H7 (cell line): ENCODE measurements around the gene FOXN3. TPM values are rescaled to one million over a fixed set of nuclear protein-coding genes. Genes with fewer than 3 reads are reported as not detected.

Experiments
- DNase-seq: peaks from one replicate; pipeline ENCODE4 v3.0.0; 2012
- H3K27me3 ChIP-seq: 2 replicates; pipeline ENCODE4 v1.6.0; 2011; ENCODE audit warnings: mild to moderate bottlenecking, low read length; ENCODE audit not compliant: control insufficient read depth, insufficient read depth
- H3K36me3 ChIP-seq: replicated peaks from 2 replicates; pipeline ENCODE4 v1.5.1; 2011; ENCODE audit warnings: low read length; ENCODE audit not compliant: control insufficient read depth, insufficient read depth
- H3K4me3 ChIP-seq: 2 replicates; pipeline ENCODE4 v1.5.1; 2011; ENCODE audit warnings: low read depth, mild to moderate bottlenecking, control low read depth, low read length, moderate library complexity; ENCODE audit not compliant: insufficient read depth
- total RNA-seq: library from RNA; depleted of rRNA; stranded (reverse); fragments of >200 nt; shearing (Covaris generic); gene quantifications from 2 replicates; pipeline ENCODE4 v1.2.3, GENCODE V29; 2014

Gene FOXN3
- total RNA-seq, 1 experiment from 2014 or later: 64.6 TPM

DNA sequence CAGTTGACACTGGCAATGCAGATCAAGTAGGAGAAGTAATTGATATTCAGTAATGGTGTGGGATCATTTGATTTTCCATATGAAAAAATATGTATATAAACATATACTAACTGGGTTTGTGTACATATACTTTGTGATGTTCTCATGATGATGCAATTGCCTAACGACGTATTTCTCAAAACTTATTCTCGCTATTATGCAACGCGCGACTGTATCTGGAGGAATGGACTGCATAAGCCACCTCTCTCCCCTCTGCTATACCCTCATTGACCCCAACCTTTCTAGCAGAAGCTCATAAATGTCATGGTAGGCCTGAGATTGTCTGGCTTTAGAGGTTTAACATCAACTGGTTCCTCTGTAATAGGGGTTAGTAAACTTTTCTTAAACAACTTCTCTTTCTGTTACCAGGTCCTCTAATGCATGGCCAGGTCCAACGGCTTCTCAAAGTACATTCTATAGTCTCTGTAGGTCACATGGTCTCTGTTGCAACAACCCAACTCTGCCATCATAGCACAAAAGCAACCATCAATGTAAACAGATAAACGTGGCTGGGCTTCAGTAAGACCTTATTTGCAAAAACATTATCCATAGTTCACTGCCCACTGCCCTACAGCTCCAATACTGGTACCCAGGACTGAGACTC lies 59.3 kb downstream of the FOXN3 start:
- DNase-seq: no peak
- H3K27me3 ChIP-seq: no peaks in the 10 kb centered on the region

DNA sequence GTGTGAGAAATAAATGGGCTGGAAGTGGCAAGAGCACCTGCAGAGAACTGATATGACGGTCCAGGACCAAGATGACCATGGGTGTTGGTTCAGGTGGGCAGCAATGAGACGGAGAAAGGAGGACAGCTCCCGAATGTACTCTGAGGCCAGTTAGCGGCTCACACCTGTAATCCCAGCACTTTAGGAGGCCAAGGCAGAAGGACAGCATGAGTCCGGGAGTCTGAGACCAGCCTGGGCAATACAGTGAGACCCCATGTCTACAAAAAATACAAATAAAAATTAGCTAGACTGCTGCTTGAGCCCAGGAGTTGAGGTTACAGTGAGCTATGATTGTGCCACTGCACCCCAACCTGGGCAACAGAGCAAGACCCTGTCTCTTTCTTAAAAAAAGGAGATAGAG lies 60.1 kb downstream of the FOXN3 start:
- no peak for DNase-seq
- Histone ChIP-seq H3K36me3 (peaks cover 2% of the 10 kb centered on the region; the same call in 1 of the 2 replicates), H3K4me3 (no peak overlapping the region), H3K27me3 (no peaks in the 10 kb centered on the region)

More for the DNA sequence above, 59.3 kb downstream of the FOXN3 start:
- Histone ChIP-seq H3K36me3 (peaks cover 2% of the 10 kb centered on the region; the same call in 1 of the 2 replicates), H3K4me3 (no peak overlapping the region)

DNA sequence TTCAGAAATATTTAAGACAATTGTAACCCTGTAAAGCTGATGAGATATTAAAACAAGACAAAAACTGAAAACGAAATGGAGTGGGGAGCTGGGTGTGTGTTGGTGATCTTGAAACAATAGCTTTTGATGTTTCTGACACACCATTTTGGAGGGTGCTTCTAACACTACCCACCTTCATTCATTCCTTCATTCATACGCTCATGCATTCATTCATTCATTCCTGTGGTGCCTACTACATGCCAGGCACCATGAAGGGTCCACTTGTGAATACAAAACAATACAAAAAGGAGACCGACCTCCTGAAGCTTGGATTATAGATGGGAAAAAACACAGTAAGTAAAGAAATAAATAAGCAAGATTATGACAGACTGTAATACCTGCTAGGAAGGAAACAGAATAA lies 60.5 kb downstream of the FOXN3 start:
- no peak overlapping the region for H3K4me3 ChIP-seq
- DNase-seq: no peak
- peaks cover 2% of the 10 kb centered on the region; the same call in 1 of the 2 replicates for H3K36me3 ChIP-seq
- H3K27me3 ChIP-seq: no peaks in the 10 kb centered on the region

DNA sequence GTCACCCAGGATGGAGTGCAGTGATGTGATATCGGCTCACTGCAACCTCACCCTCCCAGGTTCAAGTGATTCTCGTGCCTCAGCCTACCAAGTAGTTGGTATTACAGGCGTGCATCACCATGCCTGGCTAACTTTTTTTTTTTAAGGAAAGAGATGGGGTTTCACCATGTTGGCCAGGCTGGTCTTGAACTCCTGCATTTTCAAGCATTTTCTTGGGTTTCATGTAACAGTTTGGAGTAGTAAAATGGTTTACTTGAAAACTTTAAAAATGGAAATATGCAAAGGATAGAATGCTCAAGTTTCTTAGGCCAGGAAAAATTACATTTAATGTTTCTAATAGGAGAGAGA lies 63.3 kb downstream of the FOXN3 start:
- Histone ChIP-seq H3K36me3 (peaks cover 3% of the 10 kb centered on the region), H3K27me3 (no peaks in the 10 kb centered on the region), H3K4me3 (no peak overlapping the region)
- DNase-seq: no peak

DNA sequence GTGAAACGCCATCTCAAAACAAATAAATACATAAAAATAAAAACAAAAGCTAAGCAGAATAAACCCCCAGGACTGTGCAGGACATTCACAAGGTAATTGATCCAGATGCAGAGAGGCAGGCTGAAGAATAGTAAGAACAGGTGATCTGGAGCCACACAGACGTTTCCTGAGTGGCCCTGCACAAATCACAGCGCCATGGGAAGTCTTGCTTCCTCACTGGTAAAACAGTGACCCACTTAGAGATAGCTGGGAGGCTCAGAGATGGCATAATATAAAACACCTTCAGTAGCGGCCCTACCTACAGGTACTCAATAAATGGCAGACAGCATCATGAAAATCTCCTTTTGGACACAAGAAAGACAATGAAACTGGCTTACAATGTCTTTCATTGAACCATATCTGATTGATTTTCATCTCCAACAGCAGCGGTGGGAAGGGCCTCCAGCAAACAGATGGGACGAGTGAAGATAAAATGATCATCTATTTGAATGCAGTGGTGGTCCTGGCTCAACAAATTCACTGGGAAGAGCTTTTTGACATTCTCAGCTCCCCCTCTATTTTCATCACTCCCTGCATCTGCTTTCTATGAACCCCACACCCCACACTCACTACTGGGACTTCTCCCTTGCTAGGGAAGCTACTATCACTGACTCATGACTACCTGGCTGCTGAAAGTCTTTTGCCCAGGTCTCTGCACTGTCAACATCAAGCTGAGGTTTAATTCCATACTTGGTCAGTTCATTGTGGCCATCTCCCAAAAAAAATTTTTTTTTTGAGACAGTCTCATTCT lies 63.9 kb downstream of the FOXN3 start:
- DNase-seq: no peak
- H3K27me3 ChIP-seq: no peaks in the 10 kb centered on the region
- H3K4me3 ChIP-seq: no peak overlapping the region

DNA sequence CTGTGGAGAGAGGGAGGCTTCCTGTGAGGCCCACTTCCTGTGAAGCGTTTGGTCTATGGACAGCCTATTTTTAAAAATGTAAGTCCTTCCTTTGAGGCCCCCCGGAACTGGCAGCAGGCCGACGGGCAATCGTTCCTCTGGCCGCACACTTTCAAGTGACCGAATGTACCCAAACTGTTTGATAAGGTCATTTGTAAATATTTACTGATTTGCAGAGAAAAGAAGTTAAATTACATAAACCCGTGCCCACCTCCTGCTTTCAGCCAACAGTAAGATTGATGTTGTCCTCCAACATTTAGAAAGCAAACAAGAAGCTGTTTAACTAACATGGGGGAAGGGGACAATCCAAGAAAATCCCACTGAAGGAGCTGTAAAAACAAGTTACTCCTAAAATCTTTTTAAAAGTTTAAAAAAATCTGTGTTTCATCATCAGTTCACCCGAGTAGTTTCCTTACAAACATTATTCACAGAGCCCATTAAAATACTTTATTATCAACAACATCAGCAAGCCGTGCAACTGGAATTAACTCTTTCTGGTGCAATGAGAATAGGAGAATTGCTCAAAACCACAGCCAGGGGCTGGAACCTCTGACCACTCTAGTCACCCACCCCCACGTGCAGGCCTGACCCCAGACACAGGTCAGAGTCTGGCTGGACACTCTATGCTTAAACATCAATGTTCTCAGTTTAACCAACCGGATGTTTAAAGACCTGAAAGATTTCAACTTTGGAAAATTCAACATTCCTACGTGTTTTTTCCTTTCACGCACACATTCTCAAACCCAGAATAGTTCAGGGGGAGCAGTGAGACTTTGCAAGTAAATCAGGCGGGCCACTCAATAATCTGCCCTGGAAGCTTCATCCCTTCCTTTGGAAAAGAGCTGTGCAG lies 65.3 kb downstream of the FOXN3 start:
- no peaks in the 10 kb centered on the region for H3K27me3 ChIP-seq
- no peak overlapping the region for H3K4me3 ChIP-seq
- H3K36me3 ChIP-seq: peaks cover 4% of the 10 kb centered on the region
- no peak for DNase-seq

More for the DNA sequence above, 63.9 kb downstream of the FOXN3 start:
- peaks cover 3% of the 10 kb centered on the region for H3K36me3 ChIP-seq

GRCh38 chr14:89351221-89351515 lies 65.9 kb downstream of the FOXN3 start:
- no peak overlapping the region for H3K4me3 ChIP-seq
- peaks cover 8% of the 10 kb centered on the region for H3K36me3 ChIP-seq
- DNase-seq: no peak
- no peaks in the 10 kb centered on the region for H3K27me3 ChIP-seq

GRCh38 chr14:89350152-89350551 lies 66.9 kb downstream of the FOXN3 start:
- DNase-seq: no peak
- no peak overlapping the region for H3K4me3 ChIP-seq
- H3K36me3 ChIP-seq: peaks cover 8% of the 10 kb centered on the region
- no peaks in the 10 kb centered on the region for H3K27me3 ChIP-seq

GRCh38 chr14:89349171-89350008 lies 67.6 kb downstream of the FOXN3 start:
- no peak overlapping the region for H3K4me3 ChIP-seq
- peak; percentile 70 for DNase-seq
- H3K27me3 ChIP-seq: no peaks in the 10 kb centered on the region

GRCh38 chr14:89348722-89349121 lies 68.3 kb downstream of the FOXN3 start:
- no peak overlapping the region for H3K4me3 ChIP-seq
- no peaks in the 10 kb centered on the region for H3K27me3 ChIP-seq
- H3K36me3 ChIP-seq: peaks cover 8% of the 10 kb centered on the region
- no peak for DNase-seq

More at GRCh38 chr14:89349171-89350008, 67.6 kb downstream of the FOXN3 start:
- peaks cover 8% of the 10 kb centered on the region for H3K36me3 ChIP-seq

DNA sequence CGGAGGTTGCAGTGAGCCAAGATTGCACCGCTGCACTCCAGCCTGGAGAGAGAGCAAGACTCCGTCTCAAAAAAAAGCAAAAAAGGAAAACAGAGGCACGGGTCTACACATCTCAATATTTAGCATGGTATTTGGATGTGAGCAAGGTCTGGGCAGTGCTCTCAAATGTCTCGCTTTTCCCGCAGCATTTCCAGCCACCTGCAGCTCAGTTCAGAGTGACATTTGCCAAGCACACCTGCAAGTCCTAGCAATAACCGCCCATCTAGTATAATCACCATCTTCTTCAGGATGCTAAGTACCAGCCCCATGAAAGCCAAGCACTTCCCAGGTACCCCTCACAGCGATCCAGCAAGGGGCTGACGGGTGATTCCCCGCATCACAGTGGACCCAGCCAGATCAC lies 69.1 kb downstream of the FOXN3 start:
- DNase-seq: no peak
- H3K4me3 ChIP-seq: no peak overlapping the region
- H3K27me3 ChIP-seq: no peaks in the 10 kb centered on the region
- peaks cover 8% of the 10 kb centered on the region for H3K36me3 ChIP-seq

- Histone ChIP-seq H3K4me3 (no peak overlapping the region), H3K27me3 (no peaks in the 10 kb centered on the region), H3K36me3 (peaks cover 10% of the 10 kb centered on the region)
- no peak for DNase-seq
Observed at GRCh38 chr14:89344920-89345254, 72.1 kb downstream of the FOXN3 start.

- Histone ChIP-seq H3K36me3 (peaks cover 8% of the 10 kb centered on the region), H3K27me3 (no peaks in the 10 kb centered on the region), H3K4me3 (no peak overlapping the region)
- DNase-seq: no peak
Observed at GRCh38 chr14:89343356-89343755, 73.7 kb downstream of the FOXN3 start.

- no peak for DNase-seq
- peaks cover 5% of the 10 kb centered on the region for H3K36me3 ChIP-seq
- H3K27me3 ChIP-seq: no peaks in the 10 kb centered on the region
- no peak overlapping the region for H3K4me3 ChIP-seq
Observed at GRCh38 chr14:89342049-89342448, 75.0 kb downstream of the FOXN3 start.
